ENCODE results near the gene GLIS2. TPM values are rescaled to one million over a fixed set of nuclear protein-coding genes. Genes with fewer than 3 reads are reported as not detected.

Gene GLIS2
- total RNA-seq, 1 donor from 2014 or later: 0.53 TPM

GRCh38 chr16:4291699-4292098 is 24.2 kb upstream of the GLIS2 start:
- DNase-seq (ENCODE audit: low read depth): no peak
- FAIRE-seq: no peak
- Histone ChIP-seq H3K4me3 (ENCODE audit: low read depth, low read length) (no peak overlapping the region), H3K27me3 (ENCODE audit: control insufficient read depth, insufficient read depth, low read length) (no peaks in the 10 kb centered on the region), H3K36me3 (ENCODE audit: control insufficient read depth, insufficient read depth, low read length) (no peaks in the 10 kb centered on the region)
- TF ChIP-seq CTCF (IDR thresholded peaks at IDR 0.05; ENCODE audit: insufficient read depth, low read length, severe bottlenecking): no peak

GRCh38 chr16:4293181-4293716 is 22.6 kb upstream of the GLIS2 start:
- Histone ChIP-seq H3K36me3 (ENCODE audit: control insufficient read depth, insufficient read depth, low read length) (no peaks in the 10 kb centered on the region), H3K4me3 (ENCODE audit: low read depth, low read length) (no peak overlapping the region), H3K27me3 (ENCODE audit: control insufficient read depth, insufficient read depth, low read length) (no peaks in the 10 kb centered on the region)
- FAIRE-seq (no peak), DNase-seq (ENCODE audit: low read depth) (no peak)
- no peak for TF ChIP-seq CTCF (IDR thresholded peaks at IDR 0.05; ENCODE audit: insufficient read depth, low read length, severe bottlenecking)

GRCh38 chr16:4293822-4294457 is 21.9 kb upstream of the GLIS2 start:
- Histone ChIP-seq H3K36me3 (ENCODE audit: control insufficient read depth, insufficient read depth, low read length) (no peaks in the 10 kb centered on the region), H3K4me3 (ENCODE audit: low read depth, low read length) (no peak overlapping the region), H3K27me3 (ENCODE audit: control insufficient read depth, insufficient read depth, low read length) (no peaks in the 10 kb centered on the region)
- TF ChIP-seq CTCF (IDR thresholded peaks at IDR 0.05; ENCODE audit: insufficient read depth, low read length, severe bottlenecking): no peak
- no peak for FAIRE-seq
- DNase-seq (ENCODE audit: low read depth): peak; percentile 40

- Histone ChIP-seq H3K27me3 (ENCODE audit: control insufficient read depth, insufficient read depth, low read length) (no peaks in the 10 kb centered on the region), H3K36me3 (ENCODE audit: control insufficient read depth, insufficient read depth, low read length) (no peaks in the 10 kb centered on the region), H3K4me3 (ENCODE audit: low read depth, low read length) (no peak overlapping the region)
- no peak for FAIRE-seq
- DNase-seq (ENCODE audit: low read depth): no peak
- no peak for TF ChIP-seq CTCF (IDR thresholded peaks at IDR 0.05; ENCODE audit: insufficient read depth, low read length, severe bottlenecking)
Observed at GRCh38 chr16:4295581-4295980, 20.3 kb upstream of the GLIS2 start.

- no peak for TF ChIP-seq CTCF (IDR thresholded peaks at IDR 0.05; ENCODE audit: insufficient read depth, low read length, severe bottlenecking)
- Histone ChIP-seq H3K36me3 (ENCODE audit: control insufficient read depth, insufficient read depth, low read length) (no peaks in the 10 kb centered on the region), H3K4me3 (ENCODE audit: low read depth, low read length) (no peak overlapping the region), H3K27me3 (ENCODE audit: control insufficient read depth, insufficient read depth, low read length) (no peaks in the 10 kb centered on the region)
- FAIRE-seq: no peak
- no peak for DNase-seq (ENCODE audit: low read depth)
Observed at GRCh38 chr16:4297480-4297879, 18.4 kb upstream of the GLIS2 start.
